H1 (cell line): Measurements from ENCODE around the gene SNTG2. TPM values are rescaled to one million over a fixed set of nuclear protein-coding genes. Genes with fewer than 3 reads are reported as not detected.

Source experiments
- CTCF ChIA-PET: fragments of 300-600 bp; sonication (Branson Sonifier 250); formaldehyde crosslinking; loops from one replicate; lab custom pipeline; 2021; ENCODE audit not compliant: partially characterized antibody; lab: Charles Lee
- POLR2A ChIA-PET: fragments of 300-600 bp; sonication (Branson Sonifier 250); formaldehyde crosslinking; loops from one replicate; lab custom pipeline; 2021; ENCODE audit warnings: inconsistent platforms; ENCODE audit not compliant: partially characterized antibody; lab: Charles Lee
- DNase-seq, 2 experiments: peaks; one replicate each; pipeline versions ENCODE4 v3.0.0 to v3.0.0-alpha.2; 2010 to 2022; ENCODE audit warnings: low spot score in 2 of 2, low read depth in 1 of 2, mixed read lengths in 1 of 2
- FAIRE-seq: peaks from 2 replicates; lab custom pipeline; 2011; peaks lifted over from hg19 to GRCh38; lab: Jason Lieb, UNC
- H2AFZ ChIP-seq: 2 replicates; pipeline ENCODE4 v1.8.1; 2012; ENCODE audit warnings: low read length, inconsistent platforms
- H2AK5ac ChIP-seq: 2 replicates; pipeline ENCODE4 v1.6.1; 2013; ENCODE audit warnings: low read depth, low read length
- H2BK120ac ChIP-seq: replicated peaks from 2 replicates; pipeline ENCODE3; 2013; ENCODE audit warnings: low read depth, low read length, inconsistent platforms
- H2BK12ac ChIP-seq: 2 replicates; pipeline ENCODE4 v1.6.1; 2013; ENCODE audit warnings: low read depth, low read length
- H2BK15ac ChIP-seq: 2 replicates; pipeline ENCODE4 v1.6.1; 2013; ENCODE audit warnings: low read length
- H2BK20ac ChIP-seq: 2 replicates; pipeline ENCODE4 v1.6.1; 2013; ENCODE audit warnings: low read length
- H2BK5ac ChIP-seq: 2 replicates; pipeline ENCODE4 v1.6.1; 2013; ENCODE audit warnings: low read depth, low read length
- H3K14ac ChIP-seq: 2 replicates; pipeline ENCODE4 v1.6.1; 2013; ENCODE audit warnings: inconsistent platforms; ENCODE audit not compliant: insufficient read length
- H3K18ac ChIP-seq: 2 replicates; pipeline ENCODE4 v1.6.1; 2013; ENCODE audit warnings: low read length; ENCODE audit errors: extremely low read depth
- H3K23ac ChIP-seq: 2 replicates; pipeline ENCODE4 v1.6.1; 2013; ENCODE audit warnings: inconsistent platforms; ENCODE audit not compliant: insufficient read length
- H3K23me2 ChIP-seq: 2 replicates; pipeline ENCODE4 v1.6.1; 2013; ENCODE audit warnings: low read depth, low read length
- H3K27ac ChIP-seq: 2 replicates; pipeline ENCODE4 v1.6.1; 2011; ENCODE audit warnings: low read depth, low read length, inconsistent platforms
- H3K27me3 ChIP-seq, 4 experiments: replicated peaks in 1 of 4; 1 replicate in 1 of 4; 2 replicates in 3 of 4; pipeline versions ENCODE4 v1.6.1 to v1.8.1; 2011 to 2013; ENCODE audit warnings: low read length in 3 of 4, mild to moderate bottlenecking in 3 of 4, inconsistent platforms in 2 of 4, mixed read lengths in 2 of 4, moderate library complexity in 1 of 4; ENCODE audit not compliant: control insufficient read depth in 3 of 4, insufficient read depth in 3 of 4; ENCODE audit errors: extremely low read depth in 1 of 4
- H3K36me3 ChIP-seq, 4 experiments: 2 replicates each; pipeline versions ENCODE4 v1.6.1 to v1.8.1; 2011 to 2013; ENCODE audit warnings: mild to moderate bottlenecking in 4 of 4, low read length in 3 of 4, moderate library complexity in 2 of 4, control low read depth in 1 of 4, inconsistent platforms in 1 of 4; ENCODE audit not compliant: insufficient read depth in 4 of 4, control insufficient read depth in 2 of 4
- H3K4ac ChIP-seq: replicated peaks from 2 replicates; pipeline ENCODE3; 2013; ENCODE audit warnings: low read length, low read depth, mixed read lengths, inconsistent platforms; ENCODE audit not compliant: insufficient read length
- H3K4me1 ChIP-seq, 4 experiments: replicated peaks in 1 of 4; 1 replicate in 1 of 4; 2 replicates in 3 of 4; pipeline versions ENCODE4 v1.6.1 to v1.8.1; 2011 to 2013; ENCODE audit warnings: low read length in 3 of 4, inconsistent platforms in 2 of 4, mixed read lengths in 1 of 4; ENCODE audit not compliant: insufficient read depth in 4 of 4, control insufficient read depth in 3 of 4
- H3K4me2 ChIP-seq, 2 experiments: 2 replicates each; pipeline versions ENCODE4 v1.6.1 to v1.8.1; 2011 to 2013; ENCODE audit warnings: low read depth in 2 of 2, low read length in 2 of 2, control low read depth in 1 of 2, inconsistent platforms in 1 of 2, mild to moderate bottlenecking in 1 of 2; ENCODE audit not compliant: insufficient read depth in 1 of 2
- H3K4me3 ChIP-seq, 4 experiments: fragments of 200-600, 300-600 bp in 1 of 4; sonication (generic), shearing (Covaris generic), sonication (Bioruptor Twin) in 1 of 4; 2 replicates each; pipeline versions ENCODE4 v1.5.1 to v1.8.1; 2011 to 2016; ENCODE audit warnings: low read length in 4 of 4, low read depth in 3 of 4, control low read depth in 2 of 4, inconsistent platforms in 2 of 4, mild to moderate bottlenecking in 2 of 4, mixed read lengths in 1 of 4, moderate library complexity in 1 of 4; ENCODE audit not compliant: insufficient read depth in 2 of 4; ENCODE audit errors: extremely low read depth in 1 of 4
- H3K56ac ChIP-seq: replicated peaks from 2 replicates; pipeline ENCODE3; 2013; ENCODE audit warnings: low read depth, mild to moderate bottlenecking, mixed read lengths, low read length, inconsistent platforms; ENCODE audit not compliant: insufficient read length
- H3K79me1 ChIP-seq: 2 replicates; pipeline ENCODE4 v1.6.1; 2013; ENCODE audit warnings: low read depth, low read length, control low read depth
- H3K79me2 ChIP-seq, 2 experiments: 2 replicates each; pipeline versions ENCODE4 v1.6.1 to v1.8.1; 2012 to 2013; ENCODE audit warnings: low read length in 2 of 2, mild to moderate bottlenecking in 2 of 2, inconsistent platforms in 1 of 2; ENCODE audit not compliant: insufficient read depth in 2 of 2, control insufficient read depth in 1 of 2
- H3K9ac ChIP-seq, 4 experiments: replicated peaks in 1 of 4; 1 replicate in 1 of 4; 2 replicates in 3 of 4; pipeline versions ENCODE4 v1.6.1 to v1.8.1; 2011 to 2013; ENCODE audit warnings: low read depth in 3 of 4, low read length in 3 of 4, control low read depth in 2 of 4, mild to moderate bottlenecking in 2 of 4, moderate library complexity in 2 of 4, inconsistent platforms in 1 of 4; ENCODE audit errors: extremely low read depth in 1 of 4
- H3K9me3 ChIP-seq, 2 experiments: 2 replicates each; pipeline versions ENCODE4 v1.6.1 to v1.8.1; 2012 to 2013; ENCODE audit warnings: mild to moderate bottlenecking in 2 of 2, moderate library complexity in 2 of 2, control low read depth in 1 of 2, inconsistent platforms in 1 of 2, low read depth in 1 of 2, low read length in 1 of 2, mixed read lengths in 1 of 2; ENCODE audit not compliant: insufficient read depth in 2 of 2
- H4K20me1 ChIP-seq, 2 experiments: replicated peaks in 1 of 2; 2 replicates each; pipeline versions ENCODE3 to v1.8.1; 2011 to 2013; ENCODE audit warnings: inconsistent platforms in 2 of 2, low read length in 2 of 2, mild to moderate bottlenecking in 1 of 2; ENCODE audit not compliant: insufficient read depth in 2 of 2, control insufficient read depth in 1 of 2
- H4K5ac ChIP-seq: 2 replicates; pipeline ENCODE4 v1.6.1; 2013; ENCODE audit warnings: low read length, low read depth, mixed read lengths, inconsistent platforms; ENCODE audit not compliant: insufficient read length
- H4K8ac ChIP-seq: 2 replicates; pipeline ENCODE4 v1.8.0; 2013; ENCODE audit warnings: mild to moderate bottlenecking, moderate library complexity, low read length, inconsistent platforms; ENCODE audit not compliant: insufficient read depth; ENCODE audit errors: extremely low read depth
- H4K91ac ChIP-seq: replicated peaks from 2 replicates; pipeline ENCODE3; 2013; ENCODE audit warnings: low read length, mixed read lengths, inconsistent platforms; ENCODE audit not compliant: insufficient read length
- ATF3 ChIP-seq: IDR thresholded peaks from 2 replicates; pipeline ENCODE4 v1.6.1; 2011; ENCODE audit warnings: low read depth, mild to moderate bottlenecking, low read length; ENCODE audit not compliant: insufficient read depth
- BCL11A ChIP-seq, 2 experiments: IDR thresholded peaks; one replicate each; pipeline ENCODE4 v1.6.1; 2011; ENCODE audit warnings: low read depth in 2 of 2, low read length in 2 of 2, mild to moderate bottlenecking in 2 of 2
- RFX5 ChIP-seq: IDR thresholded peaks from 2 replicates; pipeline ENCODE4 v1.6.1; 2011; ENCODE audit warnings: low read depth, low read length, improper control_type of control experiment, borderline replicate concordance
- SIN3A ChIP-seq, 2 experiments: IDR thresholded peaks in 1 of 2; conservative IDR thresholded peaks in 1 of 2; 2 replicates each; pipeline ENCODE4 v1.6.1; 2011 to 2012; ENCODE audit warnings: low read length in 2 of 2, improper control_type of control experiment in 1 of 2, low read depth in 1 of 2, mild to moderate bottlenecking in 1 of 2
- SIX5 ChIP-seq: IDR thresholded peaks from 2 replicates; pipeline ENCODE4 v1.6.1; 2011; ENCODE audit warnings: mild to moderate bottlenecking, low read depth, low read length
- WGBS, 2 experiments: shearing (Covaris generic) in 1 of 2; methylation state at CpG; one replicate each; pipeline versions ENCODE4 v1.1.6 to v1.1.7; 2013 to 2015; ENCODE audit warnings: low lambda C conversion rate in 2 of 2, mixed read lengths in 2 of 2, inconsistent platforms in 1 of 2, low coverage in 1 of 2, missing lambda C conversion rate in 1 of 2; ENCODE audit not compliant: insufficient replicate concordance in 2 of 2, insufficient coverage in 1 of 2, insufficient read length in 1 of 2; ENCODE audit errors: extremely low coverage in 1 of 2, missing lambda C conversion rate in 1 of 2; 5-methylcytosine and 5-hydroxymethylcytosine counted together
- polyA plus RNA-seq, 7 experiments: library from polyadenylated mRNA; depleted of rRNA in 3 of 7; stranded (reverse) in 5 of 7; unstranded in 2 of 7; fragments of >200 nt in 5 of 7; fragments of 200-250 nt in 2 of 7; gene quantifications; 1 replicate in 5 of 7; 2 replicates in 1 of 7; 4 replicates in 1 of 7; pipeline versions ENCODE4 v1.2.1 to v1.2.3, GENCODE V29; 2011 to 2013; ENCODE audit warnings: missing spikeins in 2 of 7, mixed read lengths in 2 of 7
- total RNA-seq: library from RNA; stranded (reverse); fragmentation: NEBNext Ultra II Directional; extraction: Animal tissue kit (Norgen Biotek cat#: 25700); gene quantifications from 2 replicates; pipeline ENCODE4 v1.2.1, GENCODE V29; 2021

Gene SNTG2
- total and polyA plus RNA-seq, 2 of the 8 experiments (the other 6 are each of a cell fraction or from before 2014, with no cell fraction given): 6.6 to 18.1 TPM

DNA sequence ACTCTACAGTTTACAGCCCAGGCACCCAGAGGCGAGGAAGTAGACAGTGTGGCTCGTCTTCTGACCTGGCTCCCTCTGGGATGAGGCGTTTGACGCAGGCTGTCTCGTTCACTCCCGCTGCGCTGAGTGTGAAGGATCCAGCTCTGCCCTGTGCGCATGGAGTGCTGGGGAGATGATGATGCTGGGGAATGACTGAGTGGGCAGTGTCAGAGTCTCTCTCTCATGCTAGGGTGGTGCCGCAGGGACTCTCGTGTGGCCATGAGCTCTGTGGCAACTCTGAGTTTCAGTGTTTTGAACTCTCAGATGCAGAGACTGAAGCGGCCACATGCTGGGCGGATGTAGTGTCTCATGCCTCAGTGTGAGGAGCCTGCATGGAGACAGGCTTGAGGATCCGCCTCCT is 344.3 kb downstream of the SNTG2 start:
- Histone ChIP-seq H4K5ac (no peak overlapping the region), H2BK15ac (no peak overlapping the region), H2BK20ac (no peak overlapping the region), H3K4ac (no peak overlapping the region), H3K36me3 (no peaks in the 10 kb centered on the region), H3K27me3 (0 out of 7 replicates have a peak, but pooled peaks cover 0 to 2% (median 0%) of the 10 kb centered on the region in 4 experiments), H3K14ac (no peak overlapping the region), H4K20me1 (peaks cover 0 to under 1% of the 10 kb centered on the region in 2 experiments), H2AK5ac (no peak overlapping the region), H3K18ac (no peak overlapping the region), H3K56ac (no peak overlapping the region), H4K8ac (no peak overlapping the region), H3K4me2 (no peak overlapping the region), H3K4me3 (no peak overlapping the region), H3K23ac (no peak overlapping the region), H2BK5ac (no peak overlapping the region), H3K9ac (no peak overlapping the region), H2BK120ac (no peak overlapping the region), H3K79me2 (no peaks in the 10 kb centered on the region), H3K4me1 (no peaks in the 10 kb centered on the region), H2AFZ (no peak overlapping the region), H3K23me2 (no peaks in the 10 kb centered on the region), H3K27ac (no peak overlapping the region), H3K9me3 (no peaks in the 10 kb centered on the region), H2BK12ac (no peak overlapping the region), H3K79me1 (no peaks in the 10 kb centered on the region), H4K91ac (no peak overlapping the region)
- ChIA-PET POLR2A (no interaction called here), CTCF (no interaction called here)
- WGBS, 2 experiments: 86% methylated on average over 13 of the region's 13 CpGs; no CpG with 5 or more reads in 1 of the 2 experiments
- FAIRE-seq (no peak), DNase-seq (no peak)
- no peak for TF ChIP-seq RFX5
- TF ChIP-seq BCL11A (IDR thresholded peaks at IDR 0.05; ENCODE audit: low read depth in 2 of 2, low read length in 2 of 2): no peak
- TF ChIP-seq SIN3A (conservative IDR thresholded peaks at IDR 0.05 in 1 of 2, IDR thresholded peaks at IDR 0.05 in 1 of 2; ENCODE audit: low read depth in 1 of 2, low read length in 2 of 2): no peak
- no peak for TF ChIP-seq ATF3
- no peak for TF ChIP-seq SIX5
